Ishikawa (cell line): ENCODE data around the gene TROAP.

Experiments
- CEBPB ChIP-seq: IDR thresholded peaks from 2 replicates; pipeline ENCODE4 v1.6.1; 2012
- CREB1 ChIP-seq: IDR thresholded peaks from 2 replicates; pipeline ENCODE4 v1.6.1; 2012; ENCODE audit warnings: low read depth
- EGR1 ChIP-seq: IDR thresholded peaks from 2 replicates; pipeline ENCODE4 v1.6.1; 2012
- EP300 ChIP-seq: IDR thresholded peaks from 2 replicates; pipeline ENCODE4 v1.6.1; 2012; ENCODE audit warnings: borderline replicate concordance
- FOXM1 ChIP-seq: IDR thresholded peaks from 2 replicates; pipeline ENCODE4 v1.6.1; 2012; ENCODE audit warnings: low read depth, borderline replicate concordance
- NFIC ChIP-seq: IDR thresholded peaks from 2 replicates; pipeline ENCODE4 v1.6.1; 2012
- RAD21 ChIP-seq: IDR thresholded peaks from 2 replicates; pipeline ENCODE4 v1.6.1; 2012; ENCODE audit warnings: low read depth
- TAF1 ChIP-seq: IDR thresholded peaks from 2 replicates; pipeline ENCODE4 v1.6.1; 2012; ENCODE audit warnings: low read depth, mild to moderate bottlenecking
- TCF12 ChIP-seq: IDR thresholded peaks from 2 replicates; pipeline ENCODE4 v1.6.1; 2012; ENCODE audit warnings: low read depth
- TEAD4 ChIP-seq: IDR thresholded peaks from 2 replicates; pipeline ENCODE4 v1.6.1; 2012
- YY1 ChIP-seq: IDR thresholded peaks from 2 replicates; pipeline ENCODE4 v1.6.1; 2012; ENCODE audit warnings: low read depth
- ZBTB7A ChIP-seq: IDR thresholded peaks from 2 replicates; pipeline ENCODE4 v1.6.1; 2012; ENCODE audit warnings: low read depth
- TF ChIP-seq, protein P1 (sequence below): IDR thresholded peaks from 2 replicates; pipeline ENCODE4 v1.6.1; 2012
- TF ChIP-seq, protein P2 (sequence below): IDR thresholded peaks from 2 replicates; pipeline ENCODE4 v1.6.1; 2012; ENCODE audit warnings: low read depth, mild to moderate bottlenecking

- TF ChIP-seq YY1 (no peak), CREB1 (no peak), ZBTB7A (no peak), RAD21 (no peak), TEAD4 (no peak), NFIC (no peak), EP300 (no peak), TAF1 (no peak), FOXM1 (no peak), CEBPB (no peak), TCF12 (no peak), EGR1 (no peak)
- TF ChIP-seq, protein P1, sequence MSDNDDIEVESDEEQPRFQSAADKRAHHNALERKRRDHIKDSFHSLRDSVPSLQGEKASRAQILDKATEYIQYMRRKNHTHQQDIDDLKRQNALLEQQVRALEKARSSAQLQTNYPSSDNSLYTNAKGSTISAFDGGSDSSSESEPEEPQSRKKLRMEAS, result no peak
- TF ChIP-seq, protein P2, sequence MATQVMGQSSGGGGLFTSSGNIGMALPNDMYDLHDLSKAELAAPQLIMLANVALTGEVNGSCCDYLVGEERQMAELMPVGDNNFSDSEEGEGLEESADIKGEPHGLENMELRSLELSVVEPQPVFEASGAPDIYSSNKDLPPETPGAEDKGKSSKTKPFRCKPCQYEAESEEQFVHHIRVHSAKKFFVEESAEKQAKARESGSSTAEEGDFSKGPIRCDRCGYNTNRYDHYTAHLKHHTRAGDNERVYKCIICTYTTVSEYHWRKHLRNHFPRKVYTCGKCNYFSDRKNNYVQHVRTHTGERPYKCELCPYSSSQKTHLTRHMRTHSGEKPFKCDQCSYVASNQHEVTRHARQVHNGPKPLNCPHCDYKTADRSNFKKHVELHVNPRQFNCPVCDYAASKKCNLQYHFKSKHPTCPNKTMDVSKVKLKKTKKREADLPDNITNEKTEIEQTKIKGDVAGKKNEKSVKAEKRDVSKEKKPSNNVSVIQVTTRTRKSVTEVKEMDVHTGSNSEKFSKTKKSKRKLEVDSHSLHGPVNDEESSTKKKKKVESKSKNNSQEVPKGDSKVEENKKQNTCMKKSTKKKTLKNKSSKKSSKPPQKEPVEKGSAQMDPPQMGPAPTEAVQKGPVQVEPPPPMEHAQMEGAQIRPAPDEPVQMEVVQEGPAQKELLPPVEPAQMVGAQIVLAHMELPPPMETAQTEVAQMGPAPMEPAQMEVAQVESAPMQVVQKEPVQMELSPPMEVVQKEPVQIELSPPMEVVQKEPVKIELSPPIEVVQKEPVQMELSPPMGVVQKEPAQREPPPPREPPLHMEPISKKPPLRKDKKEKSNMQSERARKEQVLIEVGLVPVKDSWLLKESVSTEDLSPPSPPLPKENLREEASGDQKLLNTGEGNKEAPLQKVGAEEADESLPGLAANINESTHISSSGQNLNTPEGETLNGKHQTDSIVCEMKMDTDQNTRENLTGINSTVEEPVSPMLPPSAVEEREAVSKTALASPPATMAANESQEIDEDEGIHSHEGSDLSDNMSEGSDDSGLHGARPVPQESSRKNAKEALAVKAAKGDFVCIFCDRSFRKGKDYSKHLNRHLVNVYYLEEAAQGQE, result no peak
These were observed 45.2 kb downstream of the TROAP start for GRCh38 chr12:49368240-49368600.
